ENCODE data around the gene FHIP2A. TPM values are rescaled to one million over a fixed set of nuclear protein-coding genes. Genes with fewer than 3 reads are reported as not detected.

The FHIP2A gene
- total RNA-seq, 1 experiment from 2014 or later, result 32.6 TPM

- Histone ChIP-seq H3K4me3 (ENCODE audit: low read depth in 2 of 2, low read length in 2 of 2) (no peak overlapping the region), H3K4me1 (ENCODE audit: control insufficient read depth, insufficient read depth, low read length) (peaks cover 16% of the 10 kb centered on the region), H3K9me3 (ENCODE audit: control insufficient read depth, insufficient read depth, low read depth, low read length) (no peaks in the 10 kb centered on the region), H3K27me3 (ENCODE audit: control insufficient read depth, insufficient read depth, low read length) (no peaks in the 10 kb centered on the region), H3K36me3 (ENCODE audit: control insufficient read depth, insufficient read depth, low read length) (no peaks in the 10 kb centered on the region), H3K27ac (ENCODE audit: low read length) (no peak overlapping the region)
- TF ChIP-seq, protein P1, sequence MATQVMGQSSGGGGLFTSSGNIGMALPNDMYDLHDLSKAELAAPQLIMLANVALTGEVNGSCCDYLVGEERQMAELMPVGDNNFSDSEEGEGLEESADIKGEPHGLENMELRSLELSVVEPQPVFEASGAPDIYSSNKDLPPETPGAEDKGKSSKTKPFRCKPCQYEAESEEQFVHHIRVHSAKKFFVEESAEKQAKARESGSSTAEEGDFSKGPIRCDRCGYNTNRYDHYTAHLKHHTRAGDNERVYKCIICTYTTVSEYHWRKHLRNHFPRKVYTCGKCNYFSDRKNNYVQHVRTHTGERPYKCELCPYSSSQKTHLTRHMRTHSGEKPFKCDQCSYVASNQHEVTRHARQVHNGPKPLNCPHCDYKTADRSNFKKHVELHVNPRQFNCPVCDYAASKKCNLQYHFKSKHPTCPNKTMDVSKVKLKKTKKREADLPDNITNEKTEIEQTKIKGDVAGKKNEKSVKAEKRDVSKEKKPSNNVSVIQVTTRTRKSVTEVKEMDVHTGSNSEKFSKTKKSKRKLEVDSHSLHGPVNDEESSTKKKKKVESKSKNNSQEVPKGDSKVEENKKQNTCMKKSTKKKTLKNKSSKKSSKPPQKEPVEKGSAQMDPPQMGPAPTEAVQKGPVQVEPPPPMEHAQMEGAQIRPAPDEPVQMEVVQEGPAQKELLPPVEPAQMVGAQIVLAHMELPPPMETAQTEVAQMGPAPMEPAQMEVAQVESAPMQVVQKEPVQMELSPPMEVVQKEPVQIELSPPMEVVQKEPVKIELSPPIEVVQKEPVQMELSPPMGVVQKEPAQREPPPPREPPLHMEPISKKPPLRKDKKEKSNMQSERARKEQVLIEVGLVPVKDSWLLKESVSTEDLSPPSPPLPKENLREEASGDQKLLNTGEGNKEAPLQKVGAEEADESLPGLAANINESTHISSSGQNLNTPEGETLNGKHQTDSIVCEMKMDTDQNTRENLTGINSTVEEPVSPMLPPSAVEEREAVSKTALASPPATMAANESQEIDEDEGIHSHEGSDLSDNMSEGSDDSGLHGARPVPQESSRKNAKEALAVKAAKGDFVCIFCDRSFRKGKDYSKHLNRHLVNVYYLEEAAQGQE (IDR thresholded peaks at IDR 0.05; ENCODE audit: insufficient read depth in 1 of 2, low read depth in 2 of 2, low read length in 1 of 2), result no peak
- TF ChIP-seq SIN3A (IDR thresholded peaks at IDR 0.05; ENCODE audit: borderline replicate concordance, insufficient read depth, low read depth, low read length), result no peak
- TF ChIP-seq CTCF (IDR thresholded peaks at IDR 0.05), result no peak
- no peak for TF ChIP-seq TCF7L2 (IDR thresholded peaks at IDR 0.05; ENCODE audit: low read depth, low read length)
- TF ChIP-seq POLR2AphosphoS5 (IDR thresholded peaks at IDR 0.05; ENCODE audit: low read depth, low read length), result no peak
- in situ Hi-C loops (cut with HindIII; ENCODE audit: low pct_unique_long_range_greater_than_20kb, low sequenced_read_pairs), result no loop called here
- intact Hi-C loops (cut with micrococcal nuclease; ENCODE audit: unreplicated experiment), result no loop called here
- ChIA-PET CTCF (interaction anchor here (0.6 to 0.8 kb wide), 2 partner anchors 270 to 344 kb away, joined by 4 read pairs; no protein-coding TSS in a partner anchor), POLR2A (interaction anchor here (0.7 kb wide), 1 partner anchor 185 kb away, joined by 6 read pairs; no protein-coding TSS in a partner anchor)
- BruUV-seq (replicated peaks), result no TSS peak
- no peak for DNase-seq (ENCODE audit: low read depth, low spot score)
- no peak for ATAC-seq
Observed at GRCh38 chr10:114816308-114816707, 5.3 kb upstream of the FHIP2A start.

- H3K4me3 ChIP-seq (ENCODE audit: low read depth in 2 of 2, low read length in 2 of 2), result no peak overlapping the region
- no peak for TF ChIP-seq TCF7L2 (IDR thresholded peaks at IDR 0.05; ENCODE audit: low read depth, low read length)
- TF ChIP-seq CTCF (IDR thresholded peaks at IDR 0.05), result no peak
- no peak for TF ChIP-seq POLR2AphosphoS5 (IDR thresholded peaks at IDR 0.05; ENCODE audit: low read depth, low read length)
- no peak for TF ChIP-seq SIN3A (IDR thresholded peaks at IDR 0.05; ENCODE audit: borderline replicate concordance, insufficient read depth, low read depth, low read length)
- in situ Hi-C loops (cut with HindIII; ENCODE audit: low pct_unique_long_range_greater_than_20kb, low sequenced_read_pairs) (no loop called here), intact Hi-C loops (cut with micrococcal nuclease; ENCODE audit: unreplicated experiment) (no loop called here)
- peaks cover 3% of the 10 kb centered on the region; the same call in 1 of the 2 replicates for H3K36me3 ChIP-seq (ENCODE audit: control insufficient read depth, insufficient read depth, low read length)
- DNase-seq (ENCODE audit: low read depth, low spot score), result no peak
- ATAC-seq, result no peak
- H3K4me1 ChIP-seq (ENCODE audit: control insufficient read depth, insufficient read depth, low read length), result peaks cover 26% of the 10 kb centered on the region
- H3K27me3 ChIP-seq (ENCODE audit: control insufficient read depth, insufficient read depth, low read length), result no peaks in the 10 kb centered on the region
- H3K9me3 ChIP-seq (ENCODE audit: control insufficient read depth, insufficient read depth, low read depth, low read length), result no peaks in the 10 kb centered on the region
- CTCF ChIA-PET, result no interaction called here
- POLR2A ChIA-PET, result no interaction called here
- H3K27ac ChIP-seq (ENCODE audit: low read length), result peak overlapping the region; percentile 75; the same call in 1 of the 2 replicates
- no TSS peak for BruUV-seq (replicated peaks)
Observed at GRCh38 chr10:114819322-114819721, 2.3 kb upstream of the FHIP2A start.
